GM15510 (cell line): ENCODE results near the gene RHEX.

ENCODE experiments used
- POLR2A ChIP-seq: IDR thresholded peaks from 3 replicates; pipeline ENCODE4 v1.6.1; 2011; ENCODE audit warnings: borderline replicate concordance; ENCODE audit not compliant: insufficient read length; ENCODE audit errors: extremely low read depth

The RHEX gene

DNA sequence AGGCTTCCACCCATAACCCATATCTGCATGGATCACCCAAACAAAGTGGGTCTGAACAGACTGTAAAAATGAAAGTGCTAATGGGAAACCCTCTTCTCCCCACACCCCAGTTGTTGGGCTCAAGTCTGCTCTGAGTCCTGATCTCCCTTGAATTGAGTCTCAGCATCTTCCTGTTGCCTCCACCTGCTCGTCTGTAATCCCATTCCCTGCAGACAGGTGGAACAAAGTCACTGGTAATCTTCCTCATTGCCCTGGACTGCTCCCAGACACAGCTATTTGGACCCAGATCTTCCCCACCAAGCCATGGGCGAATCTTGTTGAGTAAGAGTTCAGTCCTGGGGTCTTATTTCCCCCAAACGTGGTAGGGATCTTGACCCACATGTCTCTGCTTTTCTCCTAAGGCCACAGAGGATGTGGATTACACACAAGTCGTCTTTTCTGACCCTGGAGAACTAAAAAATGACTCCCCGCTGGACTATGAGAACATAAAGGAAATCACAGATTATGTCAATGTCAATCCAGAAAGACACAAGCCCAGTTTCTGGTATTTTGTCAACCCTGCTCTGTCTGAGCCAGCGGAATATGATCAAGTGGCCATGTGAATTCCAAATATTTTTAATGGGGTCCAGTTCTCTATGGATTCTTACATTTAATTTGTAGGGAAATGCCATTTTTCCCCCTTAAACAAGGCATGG, 48.5 kb downstream of the RHEX start:
- TF ChIP-seq POLR2A: no peak

DNA sequence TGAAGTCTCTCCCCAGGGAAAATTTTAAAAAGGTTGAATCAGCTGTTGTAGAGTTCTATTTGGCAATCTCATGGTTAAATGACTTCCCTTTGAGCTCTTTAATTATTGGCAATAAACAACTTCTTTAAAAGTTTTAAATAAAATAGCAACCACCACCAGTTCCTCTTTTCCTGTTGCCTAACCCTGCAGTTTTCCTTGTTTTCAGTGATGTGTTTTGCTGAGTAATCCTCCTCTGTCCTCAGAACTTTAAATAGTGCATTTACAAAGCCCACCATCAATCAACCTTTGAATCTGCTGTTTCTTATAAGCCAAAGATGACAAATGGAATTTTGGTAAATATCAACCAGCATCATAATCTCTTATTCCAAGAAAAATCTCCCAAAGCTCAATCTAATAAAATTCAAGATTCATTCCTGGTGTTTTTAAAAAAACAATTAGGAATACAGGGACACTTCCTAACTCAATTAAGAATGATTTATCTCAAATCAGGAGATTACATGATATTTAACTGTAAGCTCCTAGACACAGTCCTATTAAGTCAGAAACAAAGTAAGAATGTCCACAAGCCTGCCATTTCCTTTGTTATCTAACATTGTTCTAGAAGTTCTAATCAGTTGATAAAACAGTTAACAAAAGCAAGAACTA, 49.4 kb downstream of the RHEX start:
- no peak for TF ChIP-seq POLR2A

DNA sequence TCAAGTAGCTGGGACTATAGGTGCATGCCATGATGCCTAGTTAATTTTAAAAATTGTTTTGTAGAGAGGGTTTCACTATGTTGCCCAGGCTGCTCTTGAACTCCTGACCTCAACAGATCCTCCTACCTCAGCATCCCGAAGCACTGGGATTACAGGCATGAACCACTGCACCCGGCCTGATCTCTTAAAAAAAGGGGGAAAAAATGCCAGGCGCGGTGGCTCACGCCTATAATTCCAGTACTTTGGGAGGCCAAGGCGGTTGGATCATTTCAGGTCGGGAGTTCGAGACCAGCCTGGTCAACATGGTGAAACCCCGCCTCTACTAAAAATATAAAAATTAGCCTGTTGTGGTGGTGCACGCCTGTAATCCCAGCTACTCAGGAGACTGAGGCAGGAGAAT, 51.0 kb downstream of the RHEX start:
- no peak for TF ChIP-seq POLR2A

DNA sequence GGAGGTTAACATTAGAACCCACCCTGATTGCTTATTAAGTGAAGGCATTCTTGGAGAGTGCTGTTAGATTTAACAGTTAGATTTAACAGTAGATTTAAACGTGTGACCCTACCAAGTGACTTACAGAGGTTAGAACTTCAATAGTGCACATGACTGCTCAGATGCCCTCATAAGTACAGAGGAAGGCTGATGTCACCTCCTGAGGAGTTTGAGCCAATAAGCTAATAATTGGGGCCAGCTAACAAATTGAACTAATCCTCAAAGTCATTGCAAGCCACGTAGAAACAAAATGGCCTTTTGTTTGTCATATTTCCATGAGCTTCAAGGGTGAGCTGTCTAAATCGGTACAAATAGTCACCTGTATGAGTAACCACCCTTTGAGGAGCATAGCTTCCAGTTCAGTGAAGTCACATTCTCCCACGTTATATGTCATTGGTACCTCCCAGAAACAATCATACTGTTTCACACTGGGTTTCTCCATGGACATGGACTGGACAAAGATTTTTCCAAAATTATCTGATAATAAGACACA, 52.6 kb downstream of the RHEX start:
- no peak for TF ChIP-seq POLR2A

DNA sequence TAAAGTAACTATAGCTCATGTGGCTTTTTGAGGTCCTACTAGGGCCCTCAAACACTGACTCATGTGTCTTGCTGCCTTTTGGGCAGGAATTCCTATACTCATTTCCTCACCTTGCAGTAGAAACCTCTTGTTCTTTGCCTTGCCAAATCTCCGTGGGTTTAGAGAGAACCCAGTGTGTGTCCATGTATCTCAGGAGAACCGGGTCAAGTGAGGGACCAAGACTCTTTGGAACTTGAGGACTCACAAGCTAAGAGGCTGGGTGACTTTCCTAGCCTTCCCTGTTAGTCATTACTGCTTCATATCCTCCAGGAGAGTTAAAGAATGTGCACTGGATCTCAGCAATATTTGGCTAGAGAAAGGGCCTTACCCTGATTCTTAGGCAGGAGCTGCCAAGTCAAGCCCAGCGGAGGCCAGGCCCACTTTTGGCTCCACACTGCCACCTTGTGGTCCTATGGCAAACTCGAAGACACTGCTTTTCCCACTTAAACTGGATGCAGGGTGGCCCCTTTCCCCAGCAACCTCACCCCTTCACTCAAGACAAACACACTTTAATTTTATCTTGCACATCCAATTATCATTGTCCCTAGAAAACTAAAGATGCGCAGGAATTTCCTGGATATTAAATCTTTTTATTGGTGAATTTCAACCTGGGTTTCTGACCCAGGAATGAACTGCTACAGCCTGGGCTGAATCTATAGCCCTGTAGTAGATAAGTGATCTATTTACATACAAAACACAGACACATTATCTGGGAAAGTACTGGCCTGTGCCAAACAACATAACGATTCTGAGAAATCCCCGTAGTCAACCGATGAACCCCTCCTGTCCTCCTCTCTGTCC, 53.6 kb downstream of the RHEX start:
- TF ChIP-seq POLR2A: no peak

DNA sequence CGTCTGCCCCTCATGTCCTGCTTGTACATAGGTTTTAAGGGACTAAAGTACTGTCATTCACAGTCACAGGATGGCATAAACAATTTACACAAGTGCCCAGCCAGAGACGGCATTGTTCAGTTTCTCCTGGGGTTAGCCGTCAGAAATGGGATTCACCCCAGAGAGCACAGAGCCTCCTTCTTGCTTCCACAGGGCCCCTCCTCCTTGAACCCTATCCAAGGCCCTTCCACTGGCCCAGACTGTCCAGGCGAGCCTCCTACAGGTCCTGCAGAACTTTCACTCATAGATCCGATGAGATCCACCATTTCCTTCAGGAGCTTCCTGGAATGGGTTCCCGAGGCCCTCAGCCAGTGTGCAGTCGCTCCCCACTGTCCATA, 54.2 kb downstream of the RHEX start:
- no peak for TF ChIP-seq POLR2A

DNA sequence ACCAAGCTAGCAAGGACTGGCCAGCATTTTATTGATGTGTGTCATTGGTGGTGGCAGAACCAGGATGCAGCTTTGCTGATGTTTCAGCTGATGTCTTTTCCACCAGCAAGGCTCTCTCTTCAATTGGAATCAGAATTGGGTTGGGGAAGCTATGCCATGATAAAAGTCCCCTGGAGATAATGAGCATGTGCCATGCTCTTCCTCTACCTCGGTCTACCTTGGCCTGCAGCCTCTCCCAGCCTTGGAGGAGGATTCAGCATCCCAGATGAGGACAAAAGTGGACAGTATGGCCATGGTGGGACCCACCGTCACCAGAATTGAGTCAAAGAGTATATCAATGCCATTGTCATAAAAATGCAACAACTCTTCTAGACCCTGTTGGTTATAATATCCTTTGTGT, 55.7 kb downstream of the RHEX start:
- no peak for TF ChIP-seq POLR2A

DNA sequence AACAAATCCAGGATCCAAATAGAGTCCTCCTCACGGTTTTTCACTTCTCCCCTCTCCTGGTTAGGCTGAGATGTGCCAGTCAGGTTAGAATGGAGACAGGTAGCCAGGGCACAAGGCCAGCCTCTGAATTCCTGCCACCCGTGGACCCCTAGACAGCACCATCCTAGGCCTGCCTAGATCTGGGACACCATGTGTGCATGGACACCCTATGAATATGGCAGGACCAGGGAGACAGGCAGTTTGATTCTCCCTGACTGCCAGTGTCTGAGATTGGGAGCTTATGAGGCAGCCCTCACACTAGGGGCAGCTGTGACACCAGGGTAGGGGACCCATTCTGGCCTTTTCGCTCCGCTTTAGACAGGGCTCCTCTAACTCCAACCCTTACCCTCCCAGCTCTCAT, 56.7 kb downstream of the RHEX start:
- TF ChIP-seq POLR2A: no peak

DNA sequence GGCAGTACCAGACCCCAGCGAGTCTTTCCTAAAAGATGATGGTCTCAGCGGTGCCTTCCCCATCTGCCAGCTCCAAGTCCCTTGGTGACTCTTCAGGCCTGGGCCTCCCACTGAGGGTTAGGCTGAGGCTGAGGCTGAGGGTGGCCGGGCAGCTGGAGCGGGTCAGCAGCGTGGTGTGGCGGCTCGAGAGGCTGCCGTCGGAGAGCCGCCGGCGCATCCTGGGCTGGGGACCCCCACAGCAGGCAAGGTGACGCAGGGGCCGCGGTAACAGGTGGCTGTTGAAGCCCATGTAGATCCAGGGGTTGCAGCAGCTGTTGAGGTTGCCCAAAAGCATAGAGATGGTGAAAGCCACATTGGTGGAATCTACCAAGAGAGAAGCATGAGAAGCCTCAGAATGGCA, 57.2 kb downstream of the RHEX start:
- TF ChIP-seq POLR2A: no peak

DNA sequence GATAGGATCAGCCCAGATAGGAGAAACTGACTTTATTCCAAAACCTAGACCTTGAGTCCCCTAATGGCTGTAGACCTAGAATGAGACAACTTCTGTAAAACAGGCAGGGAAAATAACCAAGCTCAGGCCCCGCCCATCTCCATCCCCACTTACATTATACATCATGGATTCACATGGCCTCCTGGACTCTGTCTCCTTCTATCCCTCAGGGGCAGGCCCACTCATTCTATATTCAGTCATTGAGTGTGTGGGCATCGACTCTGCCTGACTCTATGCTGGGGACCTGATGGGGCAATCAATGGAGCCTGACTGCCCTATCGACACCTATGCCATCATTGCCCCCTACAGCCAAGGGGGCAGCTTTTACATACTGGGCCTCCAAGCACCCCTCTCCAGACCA, 57.8 kb downstream of the RHEX start:
- no peak for TF ChIP-seq POLR2A

DNA sequence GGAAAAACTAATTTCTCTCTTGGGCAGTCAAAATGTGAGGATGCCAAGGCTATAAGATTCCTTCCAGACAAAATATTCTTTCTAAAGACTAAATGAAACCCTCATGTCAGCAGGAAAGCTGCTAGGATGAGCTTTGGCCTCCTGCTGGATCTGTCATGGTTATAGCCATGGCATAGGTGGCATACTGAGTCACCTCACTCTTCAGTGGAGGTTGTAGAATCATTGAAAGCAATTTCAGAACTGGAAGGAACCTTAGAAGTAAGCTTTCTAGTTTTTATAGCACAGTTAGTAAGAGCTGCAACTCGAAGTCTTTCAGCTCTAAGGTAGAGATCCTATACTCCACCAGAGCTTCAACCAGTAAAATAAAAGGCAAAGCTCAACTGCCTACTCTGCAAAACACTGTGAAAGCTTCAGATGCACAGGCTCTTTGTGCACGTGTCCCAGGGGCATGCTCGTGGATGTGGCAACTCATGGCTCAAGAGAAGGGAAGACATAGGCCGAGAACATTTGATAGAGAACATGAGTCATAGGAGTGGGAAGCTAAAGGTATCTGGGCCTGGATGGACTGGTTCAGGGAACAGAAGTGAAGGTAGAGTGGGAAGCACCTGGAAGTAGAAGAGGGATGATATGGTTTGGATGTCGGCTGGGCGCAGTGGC, 58.4 kb downstream of the RHEX start:
- no peak for TF ChIP-seq POLR2A

DNA sequence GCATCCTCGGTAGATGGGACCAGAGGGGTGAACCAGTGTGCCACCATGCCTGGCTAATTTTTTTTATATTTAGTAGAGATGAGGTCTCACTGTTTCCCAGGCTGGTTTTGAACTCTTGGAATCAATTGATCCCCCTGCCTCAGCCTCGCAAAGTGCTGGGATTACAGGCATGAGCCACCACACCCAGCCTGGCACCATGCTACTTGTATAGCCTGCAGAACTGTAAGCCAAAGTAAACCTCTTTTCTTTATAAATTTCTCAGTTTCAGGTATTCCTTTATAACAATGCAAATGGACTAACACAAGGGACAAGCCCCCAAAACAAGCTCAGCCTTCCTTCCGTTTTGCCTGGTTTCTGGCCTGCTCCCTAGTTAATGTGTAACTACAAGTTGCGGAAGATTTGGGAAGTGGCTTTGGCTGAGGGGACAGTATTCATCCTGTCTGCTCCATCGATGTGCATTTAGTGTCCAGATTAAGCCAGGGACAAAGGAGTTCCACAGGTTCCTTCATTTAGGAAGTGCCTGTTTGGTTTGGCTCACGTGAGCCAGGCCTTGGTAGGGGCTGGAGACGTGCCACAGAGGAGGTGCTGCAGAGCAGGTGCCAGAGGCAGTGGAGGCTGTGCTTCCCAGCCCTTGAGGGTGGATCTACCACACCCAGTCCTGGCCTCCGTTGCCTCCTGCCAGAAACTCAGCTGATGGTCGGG, 59.8 kb downstream of the RHEX start:
- no peak for TF ChIP-seq POLR2A

DNA sequence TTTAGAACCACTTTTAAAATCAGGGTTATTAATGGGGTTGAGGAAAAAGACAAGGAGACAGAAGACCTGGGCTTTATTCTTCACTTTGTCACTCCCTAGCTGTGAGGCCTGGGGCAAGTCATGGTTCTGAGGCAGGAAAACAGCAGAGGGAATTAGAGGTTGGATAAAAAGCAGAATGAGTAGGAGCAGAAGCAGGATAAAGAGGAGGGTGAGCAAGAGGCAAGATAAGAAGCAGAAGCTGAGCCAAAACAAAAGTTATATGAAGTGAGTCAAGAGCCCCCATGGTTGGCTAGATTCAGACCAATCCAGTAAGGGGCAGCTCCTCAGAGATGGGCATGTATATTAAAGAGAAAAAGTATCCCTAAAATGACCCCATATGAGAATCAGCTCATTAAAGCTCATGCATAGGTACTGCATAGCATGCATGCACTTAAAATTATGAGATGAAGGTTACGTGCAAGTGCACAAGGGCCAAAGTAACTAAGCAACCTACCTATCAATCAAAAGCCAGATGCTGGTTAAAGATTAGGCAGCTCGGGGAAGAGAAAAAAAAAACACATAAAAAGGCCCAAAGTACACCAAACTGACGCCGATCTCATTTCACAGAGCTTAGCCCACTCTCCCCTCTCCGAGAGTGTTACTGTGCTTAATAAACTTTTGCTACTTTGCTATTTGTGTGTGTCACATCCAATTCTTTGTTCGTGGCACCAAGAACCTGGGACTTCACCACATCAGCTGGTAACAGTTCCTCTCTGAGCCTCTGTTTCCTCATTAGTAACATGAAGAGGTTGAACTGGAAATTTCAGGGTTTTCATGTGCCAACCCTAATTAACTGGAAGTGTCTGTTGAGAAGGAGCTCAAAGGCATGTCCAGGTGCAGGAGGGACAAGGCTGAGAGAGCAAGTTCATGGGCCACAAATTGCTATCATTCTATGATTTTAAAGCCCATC, 62.0 kb downstream of the RHEX start:
- no peak for TF ChIP-seq POLR2A
